ENCODE results near the gene CCK.
"Not testable (repeated sequence)": the region's sequence is repeated elsewhere in the genome, so short reads cannot be mapped to it uniquely, and the experiment has no call there.

The CCK gene

GRCh38 chr3:42288385-42288784 lies 22.4 kb upstream of the CCK start:
- no peak overlapping the region for H3K27ac ChIP-seq
- no peak for TF ChIP-seq CTCF (conservative IDR thresholded peaks at IDR 0.05; ENCODE audit: low read depth, low read length)
- H4K20me1 ChIP-seq (ENCODE audit: insufficient read depth) = no peaks in the 10 kb centered on the region
- no peak overlapping the region for H3K4me2 ChIP-seq
- no peaks in the 10 kb centered on the region for H3K36me3 ChIP-seq (ENCODE audit: insufficient read depth)
- no peak overlapping the region for H3K4me3 ChIP-seq (IDR thresholded peaks at IDR 0.05; ENCODE audit: insufficient read depth, low read depth, low read length)
- H3K9ac ChIP-seq = no peak overlapping the region
- no peak overlapping the region for H2AFZ ChIP-seq (ENCODE audit: low read depth)
- H3K79me2 ChIP-seq (ENCODE audit: insufficient read depth, low read depth) = no peaks in the 10 kb centered on the region
- no peaks in the 10 kb centered on the region for H3K27me3 ChIP-seq (ENCODE audit: insufficient read depth, low read depth)
- no peaks in the 10 kb centered on the region for H3K4me1 ChIP-seq (ENCODE audit: low read depth, poor library complexity, severe bottlenecking)

GRCh38 chr3:42287423-42287822 lies 21.4 kb upstream of the CCK start:
- not testable (repeated sequence) for H3K27me3 ChIP-seq (ENCODE audit: insufficient read depth, low read depth); H3K27ac ChIP-seq; H3K9ac ChIP-seq; H3K4me3 ChIP-seq (IDR thresholded peaks at IDR 0.05; ENCODE audit: insufficient read depth, low read depth, low read length); H2AFZ ChIP-seq (ENCODE audit: low read depth); H3K36me3 ChIP-seq (ENCODE audit: insufficient read depth); H4K20me1 ChIP-seq (ENCODE audit: insufficient read depth); H3K4me2 ChIP-seq; H3K79me2 ChIP-seq (ENCODE audit: insufficient read depth, low read depth); H3K4me1 ChIP-seq (ENCODE audit: low read depth, poor library complexity, severe bottlenecking)

GRCh38 chr3:42277676-42278075 lies 11.7 kb upstream of the CCK start:
- Histone ChIP-seq H3K36me3 (ENCODE audit: insufficient read depth) (no peaks in the 10 kb centered on the region), H3K4me3 (IDR thresholded peaks at IDR 0.05; ENCODE audit: insufficient read depth, low read depth, low read length) (no peak overlapping the region), H3K9ac (no peak overlapping the region), H3K27me3 (ENCODE audit: insufficient read depth, low read depth) (no peaks in the 10 kb centered on the region), H3K4me2 (no peak overlapping the region), H2AFZ (ENCODE audit: low read depth) (no peak overlapping the region), H4K20me1 (ENCODE audit: insufficient read depth) (no peaks in the 10 kb centered on the region), H3K27ac (no peak overlapping the region), H3K79me2 (ENCODE audit: insufficient read depth, low read depth) (no peaks in the 10 kb centered on the region), H3K4me1 (ENCODE audit: low read depth, poor library complexity, severe bottlenecking) (no peaks in the 10 kb centered on the region)
- no peak for TF ChIP-seq CTCF (conservative IDR thresholded peaks at IDR 0.05; ENCODE audit: low read depth, low read length)

DNA sequence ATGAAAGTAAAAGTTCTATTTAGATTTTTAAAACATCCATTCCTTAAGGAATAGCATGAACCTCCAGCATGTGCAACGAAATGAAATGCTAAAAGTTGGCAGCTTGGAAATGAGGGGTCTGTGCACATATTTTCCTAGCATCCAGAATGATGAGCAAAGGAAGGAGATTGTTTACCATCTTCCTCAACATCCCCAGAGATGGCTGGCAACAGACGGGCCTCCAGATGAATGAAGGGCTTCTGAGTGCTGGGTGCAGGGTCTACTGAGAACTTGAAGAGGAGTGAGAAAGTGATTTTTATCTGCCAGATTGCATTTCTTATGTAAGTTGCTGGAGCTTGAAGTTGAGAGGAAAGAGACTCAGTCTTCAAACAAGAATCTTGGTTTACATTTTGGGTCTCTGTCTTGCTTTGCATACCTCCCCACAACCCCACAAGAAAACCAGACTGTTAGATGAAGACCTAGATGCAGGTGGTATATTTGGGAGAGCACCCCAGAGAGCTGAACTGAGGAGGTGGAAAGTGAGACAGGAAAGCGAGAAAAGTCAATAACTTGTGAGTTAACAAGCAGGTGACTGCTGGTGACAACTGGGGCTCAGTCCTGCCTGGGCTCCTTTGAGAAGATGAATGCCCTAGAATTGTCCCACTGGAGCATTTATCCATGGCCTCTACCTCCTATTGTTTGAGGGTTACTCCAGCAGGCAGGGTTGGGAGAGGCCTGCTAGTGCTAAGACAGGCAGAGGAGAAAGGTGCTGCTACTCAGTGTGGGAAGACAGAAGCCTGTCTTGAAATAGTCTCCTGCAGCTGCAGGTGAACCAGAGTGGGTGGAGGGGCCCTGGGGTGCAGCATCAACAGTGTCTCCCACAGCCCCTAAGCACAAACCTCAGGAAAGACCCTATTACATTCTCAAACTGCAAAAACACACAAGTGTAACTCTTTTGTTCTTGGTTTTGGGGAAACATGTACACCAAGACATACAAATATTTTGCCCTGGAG lies 10.5 kb upstream of the CCK start:
- no peak overlapping the region for H3K4me3 ChIP-seq (IDR thresholded peaks at IDR 0.05; ENCODE audit: insufficient read depth, low read depth, low read length)
- no peak overlapping the region for H2AFZ ChIP-seq (ENCODE audit: low read depth)
- no peaks in the 10 kb centered on the region for H3K36me3 ChIP-seq (ENCODE audit: insufficient read depth)
- H4K20me1 ChIP-seq (ENCODE audit: insufficient read depth) = no peaks in the 10 kb centered on the region
- no peak for TF ChIP-seq CTCF (conservative IDR thresholded peaks at IDR 0.05; ENCODE audit: low read depth, low read length)
- H3K27me3 ChIP-seq (ENCODE audit: insufficient read depth, low read depth) = no peaks in the 10 kb centered on the region
- no peak overlapping the region for H3K9ac ChIP-seq
- H3K4me1 ChIP-seq (ENCODE audit: low read depth, poor library complexity, severe bottlenecking) = no peaks in the 10 kb centered on the region
- H3K79me2 ChIP-seq (ENCODE audit: insufficient read depth, low read depth) = no peaks in the 10 kb centered on the region
- no peak overlapping the region for H3K27ac ChIP-seq
- no peak overlapping the region for H3K4me2 ChIP-seq

GRCh38 chr3:42275217-42275616 lies 9.2 kb upstream of the CCK start:
- no peaks in the 10 kb centered on the region for H3K27me3 ChIP-seq (ENCODE audit: insufficient read depth, low read depth)

More at GRCh38 chr3:42275217-42275616, 9.2 kb upstream of the CCK start:
- TF ChIP-seq CTCF (conservative IDR thresholded peaks at IDR 0.05; ENCODE audit: low read depth, low read length) = no peak
- no peaks in the 10 kb centered on the region for H3K79me2 ChIP-seq (ENCODE audit: insufficient read depth, low read depth)
- no peaks in the 10 kb centered on the region for H3K36me3 ChIP-seq (ENCODE audit: insufficient read depth)
- H3K4me3 ChIP-seq (IDR thresholded peaks at IDR 0.05; ENCODE audit: insufficient read depth, low read depth, low read length) = no peak overlapping the region
- no peak overlapping the region for H3K4me2 ChIP-seq
- H2AFZ ChIP-seq (ENCODE audit: low read depth) = no peak overlapping the region
- H4K20me1 ChIP-seq (ENCODE audit: insufficient read depth) = no peaks in the 10 kb centered on the region
- no peak overlapping the region for H3K9ac ChIP-seq
- no peak overlapping the region for H3K27ac ChIP-seq
- H3K4me1 ChIP-seq (ENCODE audit: low read depth, poor library complexity, severe bottlenecking) = no peaks in the 10 kb centered on the region

Measured in KMS-11 (cell line).